Neural cell (in vitro differentiated cells): Measurements from ENCODE around the gene WDSUB1. TPM values are rescaled to one million over a fixed set of nuclear protein-coding genes. Genes with fewer than 3 reads are reported as not detected.

Experiments used
- H2AFZ ChIP-seq: fragments of 200-600, 300-800 bp; sonication (generic), shearing (Covaris generic); 2 replicates; pipeline ENCODE4 v1.6.0; 2014; ENCODE audit warnings: low read depth, mild to moderate bottlenecking, antibody characterized with exemption, low read length, moderate library complexity
- H3F3A ChIP-seq: fragments of 200-600 bp; shearing (Covaris generic); 2 replicates; pipeline ENCODE4 v1.6.1; 2016; ENCODE audit warnings: mild to moderate bottlenecking, moderate library complexity, mixed read lengths, antibody characterized with exemption, low read length; ENCODE audit not compliant: insufficient read depth, poor library complexity, severe bottlenecking
- H3K27ac ChIP-seq: fragments of 200-600, 300-800 bp; sonication (generic), shearing (Covaris generic); 2 replicates; pipeline ENCODE4 v1.5.1; 2014; ENCODE audit warnings: mild to moderate bottlenecking, low read length, moderate library complexity
- H3K27me3 ChIP-seq: fragments of 300-800, 200-600 bp; sonication (generic), shearing (Covaris generic); 2 replicates; pipeline ENCODE4 v1.6.0; 2014; ENCODE audit warnings: mild to moderate bottlenecking, low read depth, low read length, moderate library complexity; ENCODE audit not compliant: insufficient read depth
- H3K36me3 ChIP-seq: fragments of 300-800, 200-600 bp; sonication (generic), shearing (Covaris generic); 2 replicates; pipeline ENCODE4 v1.5.1; 2014; ENCODE audit warnings: mild to moderate bottlenecking, antibody characterized with exemption, low read length, moderate library complexity; ENCODE audit not compliant: insufficient read depth
- H3K4me2 ChIP-seq: fragments of 300-800, 200-600 bp; sonication (generic), shearing (Covaris generic); 2 replicates; pipeline ENCODE4 v1.6.0; 2014; ENCODE audit warnings: mild to moderate bottlenecking, low read length
- H3K4me3 ChIP-seq: fragments of 300-800, 200-600 bp; sonication (generic), shearing (Covaris generic); 2 replicates; pipeline ENCODE4 v1.5.1; 2014; ENCODE audit warnings: mild to moderate bottlenecking, low read length, moderate library complexity
- H3K79me2 ChIP-seq: fragments of 200-600 bp; shearing (Covaris generic); replicated peaks from 2 replicates; pipeline ENCODE4 v1.6.0; 2014; ENCODE audit warnings: mild to moderate bottlenecking, low read length, moderate library complexity; ENCODE audit not compliant: insufficient read depth
- H3K9ac ChIP-seq: fragments of 300-800, 200-600 bp; sonication (generic), shearing (Covaris generic); 2 replicates; pipeline ENCODE4 v1.6.1; 2016; ENCODE audit warnings: mild to moderate bottlenecking, low read length, mixed read lengths
- H3K9me2 ChIP-seq: fragments of 200-600 bp; shearing (Covaris generic); 2 replicates; pipeline ENCODE4 v1.6.1; 2016; ENCODE audit warnings: mild to moderate bottlenecking, low read length, mixed read lengths; ENCODE audit not compliant: insufficient read depth
- H3K9me3 ChIP-seq: fragments of 200-600, 300-800 bp; sonication (generic), shearing (Covaris generic); 2 replicates; pipeline ENCODE4 v1.6.1; 2016; ENCODE audit warnings: mild to moderate bottlenecking, mixed run types, low read length, moderate library complexity, mixed read lengths
- H4K20me1 ChIP-seq: fragments of 200-600 bp; shearing (Covaris generic); 2 replicates; pipeline ENCODE4 v1.6.1; 2016; ENCODE audit warnings: mild to moderate bottlenecking, mixed run types; ENCODE audit not compliant: insufficient read depth
- CTCF ChIP-seq: fragments of 450-650 bp; IDR thresholded peaks from 2 replicates; pipeline ENCODE4 v1.5.1; 2014; ENCODE audit warnings: antibody characterized with exemption, mild to moderate bottlenecking, moderate library complexity; ENCODE audit not compliant: poor library complexity, severe bottlenecking
- EP300 ChIP-seq: fragments of 450-650 bp; conservative IDR thresholded peaks from 2 replicates; pipeline ENCODE4 v1.6.1; 2014; ENCODE audit warnings: antibody characterized with exemption, mild to moderate bottlenecking, moderate library complexity; ENCODE audit not compliant: poor library complexity, severe bottlenecking
- EZH2 ChIP-seq: fragments of 200-600, 300-800 bp; shearing (Covaris generic), sonication (generic); IDR thresholded peaks from 2 replicates; pipeline ENCODE4 v1.6.1; 2014; ENCODE audit warnings: antibody characterized with exemption, low read length, borderline replicate concordance, mild to moderate bottlenecking; ENCODE audit not compliant: insufficient read depth, poor library complexity, severe bottlenecking
- POLR2AphosphoS5 ChIP-seq: IDR thresholded peaks from 2 replicates; pipeline ENCODE4 v1.6.1; 2012
- RAD21 ChIP-seq: fragments of 450-650 bp; conservative IDR thresholded peaks from 2 replicates; pipeline ENCODE4 v1.6.1; 2014; ENCODE audit warnings: antibody characterized with exemption, mild to moderate bottlenecking, moderate library complexity
- REST ChIP-seq: IDR thresholded peaks from 2 replicates; pipeline ENCODE4 v1.6.1; 2012; ENCODE audit warnings: borderline replicate concordance
- SMC3 ChIP-seq: fragments of 450-650 bp; conservative IDR thresholded peaks from 2 replicates; pipeline ENCODE4 v1.6.1; 2014; ENCODE audit warnings: antibody characterized with exemption, mild to moderate bottlenecking, moderate library complexity; ENCODE audit not compliant: poor library complexity
- TAF1 ChIP-seq: IDR thresholded peaks from 2 replicates; pipeline ENCODE4 v1.6.1; 2012; ENCODE audit warnings: low read depth
- polyA plus RNA-seq: library from polyadenylated mRNA; depleted of rRNA; stranded (reverse); fragments of >200 nt; gene quantifications from 2 replicates; pipeline ENCODE4 v1.2.3, GENCODE V29; 2014

Gene WDSUB1
- polyA plus RNA-seq, 1 donor from 2014 or later: 11.1 TPM

DNA sequence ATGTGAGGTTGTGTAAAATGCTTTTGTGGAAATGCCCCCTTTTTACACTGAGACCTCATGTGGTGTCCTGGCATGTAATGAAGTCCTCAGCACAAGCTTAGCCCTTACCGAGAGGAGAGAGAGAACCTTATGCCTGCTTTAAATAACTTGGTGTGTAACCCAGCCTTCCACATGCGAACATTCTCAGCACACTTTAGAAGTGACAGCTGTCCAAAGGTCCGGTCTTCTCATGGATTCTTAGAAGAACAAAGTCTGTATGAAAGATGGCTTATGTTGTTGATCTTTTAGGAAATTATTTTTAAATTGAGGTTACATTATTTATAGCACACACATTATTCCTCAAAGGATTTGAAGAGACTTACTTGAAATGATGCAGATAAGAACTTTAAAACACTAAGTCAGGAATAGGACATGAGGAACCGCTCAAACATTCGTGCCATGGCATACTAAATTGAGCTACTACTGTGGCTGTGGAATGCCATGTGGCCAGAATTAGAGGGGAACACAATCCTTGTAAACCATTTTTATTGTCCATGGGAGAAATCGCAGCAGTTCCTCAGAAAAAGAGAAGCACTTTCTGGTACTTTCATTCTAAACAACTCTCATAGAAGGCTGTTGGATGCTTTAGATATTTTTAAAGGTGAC is 79.6 kb downstream of the WDSUB1 start:
- H3K4me2 ChIP-seq: no peak overlapping the region

GRCh38 chr2:159204381-159205144 is 81.9 kb downstream of the WDSUB1 start:
- no peaks in the 10 kb centered on the region for H4K20me1 ChIP-seq
- no peaks in the 10 kb centered on the region for H3K79me2 ChIP-seq
- H3K27me3 ChIP-seq: no peaks in the 10 kb centered on the region
- no peak overlapping the region for H3K9ac ChIP-seq
- H3K36me3 ChIP-seq: no peaks in the 10 kb centered on the region
- H3K27ac ChIP-seq: no peak overlapping the region
- no peaks in the 10 kb centered on the region for H3K9me3 ChIP-seq
- H3K4me2 ChIP-seq: no peak overlapping the region
- no peak overlapping the region for H3K4me3 ChIP-seq
- no peaks in the 10 kb centered on the region for H3K9me2 ChIP-seq
- no peaks in the 10 kb centered on the region for H3F3A ChIP-seq
- no peak overlapping the region for H2AFZ ChIP-seq
- TF ChIP-seq RAD21: no peak
- no peak for TF ChIP-seq EP300
- TF ChIP-seq EZH2: no peak
- TF ChIP-seq POLR2AphosphoS5: no peak
- TF ChIP-seq CTCF: no peak
- TF ChIP-seq SMC3: no peak
- TF ChIP-seq TAF1: no peak

More for the DNA sequence above, 79.6 kb downstream of the WDSUB1 start:
- Histone ChIP-seq H3K27ac (no peak overlapping the region), H3K27me3 (no peaks in the 10 kb centered on the region), H3F3A (no peaks in the 10 kb centered on the region), H3K9me3 (no peaks in the 10 kb centered on the region), H3K9ac (no peak overlapping the region), H3K79me2 (no peaks in the 10 kb centered on the region), H3K36me3 (no peaks in the 10 kb centered on the region), H4K20me1 (no peaks in the 10 kb centered on the region), H3K4me3 (no peak overlapping the region), H3K9me2 (no peaks in the 10 kb centered on the region), H2AFZ (no peak overlapping the region)
- TF ChIP-seq CTCF (no peak), REST (no peak)
